GM12874 (cell line): ENCODE results near the gene UCP2.

ENCODE experiments used
- CTCF ChIP-seq: IDR thresholded peaks from 2 replicates; pipeline ENCODE4 v1.5.1; 2011; ENCODE audit warnings: low read depth, mild to moderate bottlenecking, control low read depth, low read length, moderate library complexity; ENCODE audit not compliant: insufficient read depth

UCP2 gene

DNA sequence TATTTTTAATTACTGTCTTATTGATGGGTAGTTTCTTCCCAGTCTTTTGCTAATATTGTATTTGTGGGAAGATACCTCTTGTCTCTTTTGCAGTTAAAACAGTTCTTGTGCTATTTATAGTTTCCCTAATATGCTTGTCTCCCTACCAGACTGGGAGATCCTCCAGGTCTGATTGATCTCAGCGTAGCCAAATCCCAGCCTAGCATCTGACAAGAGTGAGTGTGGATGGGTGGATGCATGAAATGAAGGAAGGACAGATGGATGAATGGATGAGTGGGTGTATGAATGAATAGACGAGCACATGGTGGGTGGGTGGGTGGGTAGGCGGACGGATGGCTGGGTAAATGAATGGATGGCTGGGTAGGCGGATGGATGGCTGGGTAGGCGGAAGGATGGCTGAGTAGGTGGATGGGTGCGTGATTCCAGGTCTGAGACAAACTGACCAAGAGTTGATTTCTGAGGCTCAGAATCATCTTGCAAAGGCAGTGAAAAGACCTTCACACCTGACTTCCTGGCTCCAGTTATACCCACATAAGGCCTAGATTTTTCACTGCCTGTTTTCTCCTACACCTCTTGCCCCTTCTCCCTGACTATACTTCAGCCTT lies 20.4 kb downstream of the UCP2 start:
- TF ChIP-seq CTCF = no peak

- no peak for TF ChIP-seq CTCF
These were observed 21.3 kb downstream of the UCP2 start for GRCh38 chr11:73961321-73961720.

- no peak for TF ChIP-seq CTCF
These were observed 24.0 kb downstream of the UCP2 start for GRCh38 chr11:73958521-73959141.

- TF ChIP-seq CTCF = no peak
These were observed 24.8 kb downstream of the UCP2 start for GRCh38 chr11:73957654-73958361.

GRCh38 chr11:73956876-73957653 lies 25.6 kb downstream of the UCP2 start:
- TF ChIP-seq CTCF = no peak

DNA sequence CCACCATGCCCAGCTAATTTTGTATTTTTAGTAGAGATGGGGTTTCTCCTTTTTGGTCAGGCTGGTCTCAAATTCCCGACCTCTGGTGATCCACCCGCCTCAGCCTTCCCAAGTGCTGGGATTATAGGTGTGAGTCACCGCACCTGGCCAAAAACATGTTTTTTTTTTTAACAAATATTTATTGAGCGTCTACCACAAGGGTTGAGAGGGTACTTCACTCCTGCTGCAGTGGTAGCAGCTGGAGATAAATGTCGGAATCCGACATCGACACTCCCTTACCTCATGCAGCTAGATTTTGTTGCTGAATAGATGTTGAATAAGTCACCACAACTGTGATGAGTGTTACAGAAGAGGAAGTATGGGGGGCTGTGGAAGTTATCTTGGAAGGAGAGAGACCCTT lies 30.8 kb downstream of the UCP2 start:
- no peak for TF ChIP-seq CTCF
